HL-60 (cell line): ENCODE data around the gene SENP1.
"Not testable (repeated sequence)": the region's sequence is repeated elsewhere in the genome, so short reads cannot be mapped to it uniquely, and the experiment has no call there.

Source experiments
- DNase-seq, 2 experiments: peaks; one replicate each; pipeline ENCODE4 v3.0.0-alpha.2; 2010 to 2020; ENCODE audit warnings: low read depth in 1 of 2, low spot score in 1 of 2
- H3K27ac ChIP-seq: fragments of 250-450 bp; sonication (Bioruptor Pico); replicated peaks from 2 replicates; pipeline ENCODE4 v1.5.1; 2020; ENCODE audit warnings: mild to moderate bottlenecking, moderate library complexity
- H3K27me3 ChIP-seq: fragments of 250-450 bp; sonication (Bioruptor Pico); 2 replicates; pipeline ENCODE4 v1.5.1; 2021; ENCODE audit warnings: mild to moderate bottlenecking, moderate library complexity; ENCODE audit not compliant: insufficient read depth, poor library complexity, severe bottlenecking
- H3K4me3 ChIP-seq: replicated peaks from 2 replicates; pipeline ENCODE4 v1.5.1; 2011; ENCODE audit warnings: mild to moderate bottlenecking, control low read depth, low read length; ENCODE audit not compliant: insufficient read depth
- GABPA ChIP-seq: IDR thresholded peaks from 2 replicates; pipeline ENCODE4 v1.6.1; 2012; ENCODE audit warnings: low read depth
- POLR2AphosphoS5 ChIP-seq: IDR thresholded peaks from 2 replicates; pipeline ENCODE4 v1.6.1; 2012; ENCODE audit warnings: low read depth
- SPI1 ChIP-seq: IDR thresholded peaks from 2 replicates; pipeline ENCODE4 v1.6.1; 2012; ENCODE audit warnings: low read depth, mild to moderate bottlenecking, borderline replicate concordance
- TF ChIP-seq, protein P1 (sequence below): IDR thresholded peaks from one replicate; pipeline ENCODE4 v1.5.1; 2011; ENCODE audit warnings: low read length, control low read depth, inconsistent platforms; ENCODE audit not compliant: insufficient read depth
- TF ChIP-seq, protein P2 (sequence below): IDR thresholded peaks from 2 replicates; pipeline ENCODE4 v1.6.1; 2012; ENCODE audit warnings: low read depth; ENCODE audit not compliant: insufficient replicate concordance

Gene SENP1

DNA sequence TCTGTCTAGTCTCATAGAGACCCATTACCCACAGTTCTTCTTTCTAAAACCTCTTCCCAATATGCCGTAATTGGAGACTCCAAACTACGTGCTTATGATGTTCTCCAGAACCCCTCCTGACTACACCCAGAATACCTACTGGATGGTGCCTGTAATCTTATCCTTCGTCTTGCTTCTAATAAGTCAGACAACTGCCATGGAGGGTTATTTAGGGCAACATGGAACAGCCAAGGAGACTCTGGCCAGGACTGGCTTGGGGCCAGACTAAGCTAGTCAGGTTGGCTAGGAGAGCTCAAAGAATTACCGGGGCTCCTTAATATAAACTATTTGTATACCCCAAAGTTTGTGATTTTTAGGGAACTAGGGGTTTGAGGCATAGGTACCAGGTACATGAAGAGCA is 20.1 kb upstream of the SENP1 start:
- H3K27ac ChIP-seq = no peak overlapping the region
- TF ChIP-seq POLR2AphosphoS5 (no peak), SPI1 (no peak), GABPA (no peak)
- TF ChIP-seq, protein P1, sequence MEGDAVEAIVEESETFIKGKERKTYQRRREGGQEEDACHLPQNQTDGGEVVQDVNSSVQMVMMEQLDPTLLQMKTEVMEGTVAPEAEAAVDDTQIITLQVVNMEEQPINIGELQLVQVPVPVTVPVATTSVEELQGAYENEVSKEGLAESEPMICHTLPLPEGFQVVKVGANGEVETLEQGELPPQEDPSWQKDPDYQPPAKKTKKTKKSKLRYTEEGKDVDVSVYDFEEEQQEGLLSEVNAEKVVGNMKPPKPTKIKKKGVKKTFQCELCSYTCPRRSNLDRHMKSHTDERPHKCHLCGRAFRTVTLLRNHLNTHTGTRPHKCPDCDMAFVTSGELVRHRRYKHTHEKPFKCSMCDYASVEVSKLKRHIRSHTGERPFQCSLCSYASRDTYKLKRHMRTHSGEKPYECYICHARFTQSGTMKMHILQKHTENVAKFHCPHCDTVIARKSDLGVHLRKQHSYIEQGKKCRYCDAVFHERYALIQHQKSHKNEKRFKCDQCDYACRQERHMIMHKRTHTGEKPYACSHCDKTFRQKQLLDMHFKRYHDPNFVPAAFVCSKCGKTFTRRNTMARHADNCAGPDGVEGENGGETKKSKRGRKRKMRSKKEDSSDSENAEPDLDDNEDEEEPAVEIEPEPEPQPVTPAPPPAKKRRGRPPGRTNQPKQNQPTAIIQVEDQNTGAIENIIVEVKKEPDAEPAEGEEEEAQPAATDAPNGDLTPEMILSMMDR = no peak
- TF ChIP-seq, protein P2, sequence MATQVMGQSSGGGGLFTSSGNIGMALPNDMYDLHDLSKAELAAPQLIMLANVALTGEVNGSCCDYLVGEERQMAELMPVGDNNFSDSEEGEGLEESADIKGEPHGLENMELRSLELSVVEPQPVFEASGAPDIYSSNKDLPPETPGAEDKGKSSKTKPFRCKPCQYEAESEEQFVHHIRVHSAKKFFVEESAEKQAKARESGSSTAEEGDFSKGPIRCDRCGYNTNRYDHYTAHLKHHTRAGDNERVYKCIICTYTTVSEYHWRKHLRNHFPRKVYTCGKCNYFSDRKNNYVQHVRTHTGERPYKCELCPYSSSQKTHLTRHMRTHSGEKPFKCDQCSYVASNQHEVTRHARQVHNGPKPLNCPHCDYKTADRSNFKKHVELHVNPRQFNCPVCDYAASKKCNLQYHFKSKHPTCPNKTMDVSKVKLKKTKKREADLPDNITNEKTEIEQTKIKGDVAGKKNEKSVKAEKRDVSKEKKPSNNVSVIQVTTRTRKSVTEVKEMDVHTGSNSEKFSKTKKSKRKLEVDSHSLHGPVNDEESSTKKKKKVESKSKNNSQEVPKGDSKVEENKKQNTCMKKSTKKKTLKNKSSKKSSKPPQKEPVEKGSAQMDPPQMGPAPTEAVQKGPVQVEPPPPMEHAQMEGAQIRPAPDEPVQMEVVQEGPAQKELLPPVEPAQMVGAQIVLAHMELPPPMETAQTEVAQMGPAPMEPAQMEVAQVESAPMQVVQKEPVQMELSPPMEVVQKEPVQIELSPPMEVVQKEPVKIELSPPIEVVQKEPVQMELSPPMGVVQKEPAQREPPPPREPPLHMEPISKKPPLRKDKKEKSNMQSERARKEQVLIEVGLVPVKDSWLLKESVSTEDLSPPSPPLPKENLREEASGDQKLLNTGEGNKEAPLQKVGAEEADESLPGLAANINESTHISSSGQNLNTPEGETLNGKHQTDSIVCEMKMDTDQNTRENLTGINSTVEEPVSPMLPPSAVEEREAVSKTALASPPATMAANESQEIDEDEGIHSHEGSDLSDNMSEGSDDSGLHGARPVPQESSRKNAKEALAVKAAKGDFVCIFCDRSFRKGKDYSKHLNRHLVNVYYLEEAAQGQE = no peak

DNA sequence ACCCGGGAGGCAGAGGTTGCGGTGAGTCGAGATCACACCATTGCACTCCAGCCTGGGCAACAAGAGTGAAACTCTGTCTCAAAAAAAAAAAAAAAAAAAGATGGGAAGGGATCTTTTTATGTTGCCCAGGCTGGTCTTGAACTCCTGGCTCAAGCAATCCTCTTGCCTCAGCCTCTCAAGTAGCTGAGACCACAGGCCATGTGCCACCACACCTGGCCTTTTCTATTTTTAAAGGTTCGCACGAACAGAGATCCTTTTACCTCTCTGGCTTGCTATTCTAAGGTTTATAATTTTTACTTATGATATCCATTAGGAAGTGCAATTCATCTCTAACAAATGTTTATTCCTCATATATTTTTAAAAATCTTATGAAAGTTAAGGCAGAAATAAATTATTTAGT is 19.7 kb upstream of the SENP1 start:
- H3K4me3 ChIP-seq, H3K27ac ChIP-seq, H3K27me3 ChIP-seq, DNase-seq: not testable (repeated sequence)

More for the DNA sequence above, 20.1 kb upstream of the SENP1 start:
- no peak for DNase-seq
- no peak overlapping the region for H3K4me3 ChIP-seq
- H3K27me3 ChIP-seq = no peaks in the 10 kb centered on the region

DNA sequence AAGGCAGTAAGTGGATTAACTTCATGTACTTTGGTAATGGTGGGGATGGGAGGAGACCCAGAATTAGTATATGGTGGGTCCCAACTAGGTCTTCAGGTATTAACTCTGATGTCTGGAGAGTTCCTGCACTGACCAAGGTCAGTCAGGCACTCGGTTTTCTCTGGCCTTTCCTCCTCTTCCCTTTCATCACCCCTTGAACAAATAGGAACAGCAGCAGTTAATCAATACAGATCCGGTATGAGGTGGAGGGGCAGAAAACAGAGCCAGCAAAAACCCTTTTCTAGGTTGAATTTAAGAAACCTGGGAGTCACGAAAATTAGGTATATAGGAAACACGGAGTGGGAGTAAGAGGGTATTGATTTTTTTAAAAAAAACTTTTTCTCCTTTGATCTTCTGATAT is 17.3 kb upstream of the SENP1 start:
- H3K27me3 ChIP-seq = peaks cover 17% of the 10 kb centered on the region
- H3K27ac ChIP-seq = no peak overlapping the region
- H3K4me3 ChIP-seq = no peak overlapping the region
- TF ChIP-seq POLR2AphosphoS5 (no peak), SPI1 (no peak), GABPA (no peak)
- TF ChIP-seq, protein P2 = no peak
- TF ChIP-seq, protein P1 = no peak
- DNase-seq = no peak

DNA sequence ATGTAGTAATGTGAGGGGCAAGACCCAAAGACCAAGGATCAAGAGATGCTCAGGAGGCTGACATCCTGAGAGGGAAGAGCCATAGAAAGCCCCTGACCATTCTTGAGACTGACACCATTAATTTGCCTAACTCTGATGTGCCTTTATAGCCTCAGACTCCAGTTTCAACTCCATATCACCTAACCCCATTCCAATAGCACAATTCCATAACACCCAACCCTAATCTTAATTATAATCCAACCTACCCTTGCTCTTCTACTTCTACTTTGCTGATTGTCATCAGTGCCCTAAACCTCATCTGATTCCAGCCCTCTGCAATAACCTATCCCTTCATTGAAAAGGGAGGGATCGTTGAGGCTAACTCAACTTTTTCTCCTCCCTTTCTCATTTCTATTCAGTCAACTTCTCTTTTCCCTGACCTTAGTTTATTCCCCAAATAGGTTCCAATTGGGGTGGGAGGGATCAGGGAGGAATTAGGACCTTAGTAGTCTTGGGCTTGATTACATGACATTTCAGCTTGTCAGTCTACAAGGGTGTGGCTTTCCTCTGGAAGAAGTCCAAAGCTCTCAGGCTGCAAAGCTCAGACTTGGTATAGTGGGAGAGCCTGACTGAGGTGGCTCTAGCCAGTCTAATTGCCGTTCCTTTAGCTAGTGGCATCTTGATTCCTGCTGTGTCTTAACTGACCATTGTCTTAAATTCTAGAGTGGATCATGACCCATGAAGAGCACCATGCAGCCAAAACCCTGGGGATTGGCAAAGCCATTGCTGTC is 16.4 kb upstream of the SENP1 start:
- Histone ChIP-seq H3K27me3 (peaks cover 26% of the 10 kb centered on the region), H3K4me3 (no peak overlapping the region), H3K27ac (no peak overlapping the region)
- DNase-seq = no peak
- TF ChIP-seq SPI1 = no peak
- no peak for TF ChIP-seq POLR2AphosphoS5
- TF ChIP-seq, protein P2 = no peak
- TF ChIP-seq, protein P1 = no peak
- no peak for TF ChIP-seq GABPA
